Osteoblast (primary cell): ENCODE results near the gene SLAIN2. TPM values are rescaled to one million over a fixed set of nuclear protein-coding genes. Genes with fewer than 3 reads are reported as not detected.

ENCODE experiments used
- DNase-seq: peaks from one replicate; pipeline ENCODE4 v3.0.0; 2011; ENCODE audit warnings: low spot score, mixed read lengths; ENCODE audit not compliant: insufficient read length; ENCODE audit errors: missing footprints
- H2AFZ ChIP-seq: 2 replicates; pipeline ENCODE4 v1.6.0; 2011; ENCODE audit warnings: mild to moderate bottlenecking, low read length
- H3K27ac ChIP-seq: 2 replicates; pipeline ENCODE4 v1.5.1; 2011; ENCODE audit warnings: mild to moderate bottlenecking, low read depth, low read length, moderate library complexity
- H3K27me3 ChIP-seq: 2 replicates; pipeline ENCODE4 v1.6.0; 2012; ENCODE audit warnings: mild to moderate bottlenecking, control low read depth, inconsistent platforms, low read length, moderate library complexity; ENCODE audit not compliant: insufficient read depth
- H3K36me3 ChIP-seq: 2 replicates; pipeline ENCODE4 v1.5.1; 2011; ENCODE audit warnings: mild to moderate bottlenecking, low read length, control low read depth, moderate library complexity; ENCODE audit not compliant: insufficient read depth
- H3K4me1 ChIP-seq: 2 replicates; pipeline ENCODE4 v1.5.1; 2011; ENCODE audit warnings: mild to moderate bottlenecking, low read length, control low read depth, moderate library complexity; ENCODE audit not compliant: insufficient read depth
- H3K4me2 ChIP-seq: 2 replicates; pipeline ENCODE4 v1.6.0; 2011; ENCODE audit warnings: mild to moderate bottlenecking, low read length; ENCODE audit not compliant: insufficient read depth
- H3K4me3 ChIP-seq: fragments of 200-600 bp; sonication (generic); 3 replicates; pipeline ENCODE4 v1.5.1; 2012; ENCODE audit warnings: mild to moderate bottlenecking, low read length, inconsistent platforms; ENCODE audit not compliant: insufficient read depth
- H3K79me2 ChIP-seq: 2 replicates; pipeline ENCODE4 v1.6.0; 2012; ENCODE audit warnings: mild to moderate bottlenecking, low read length, control low read depth, inconsistent platforms; ENCODE audit not compliant: insufficient read depth
- H3K9me3 ChIP-seq: 2 replicates; pipeline ENCODE4 v1.5.1; 2011; ENCODE audit warnings: low read depth, low read length, control low read depth
- H4K20me1 ChIP-seq: 2 replicates; pipeline ENCODE4 v1.6.0; 2012; ENCODE audit warnings: mild to moderate bottlenecking, low read length, control low read depth; ENCODE audit not compliant: insufficient read depth
- total RNA-seq: library from RNA; depleted of rRNA; stranded (reverse); fragments of >200 nt; gene quantifications from 2 replicates; pipeline ENCODE4 v1.2.3, GENCODE V29; 2012
- TF ChIP-seq, protein P1 (sequence below): IDR thresholded peaks from 2 replicates; pipeline ENCODE4 v1.5.1; 2011; ENCODE audit warnings: mild to moderate bottlenecking, low read depth, low read length, moderate library complexity; ENCODE audit errors: extremely low read depth

Gene SLAIN2
- total RNA-seq, 1 donor, result 64.1 TPM

- H2AFZ ChIP-seq, result no peak overlapping the region
- peaks cover 7% of the 10 kb centered on the region for H4K20me1 ChIP-seq
- no peaks in the 10 kb centered on the region for H3K36me3 ChIP-seq
- no peak overlapping the region for H3K27ac ChIP-seq
- no peak overlapping the region for H3K4me2 ChIP-seq
- H3K79me2 ChIP-seq, result peaks cover 23% of the 10 kb centered on the region
- no peaks in the 10 kb centered on the region for H3K27me3 ChIP-seq
- TF ChIP-seq, protein P1, sequence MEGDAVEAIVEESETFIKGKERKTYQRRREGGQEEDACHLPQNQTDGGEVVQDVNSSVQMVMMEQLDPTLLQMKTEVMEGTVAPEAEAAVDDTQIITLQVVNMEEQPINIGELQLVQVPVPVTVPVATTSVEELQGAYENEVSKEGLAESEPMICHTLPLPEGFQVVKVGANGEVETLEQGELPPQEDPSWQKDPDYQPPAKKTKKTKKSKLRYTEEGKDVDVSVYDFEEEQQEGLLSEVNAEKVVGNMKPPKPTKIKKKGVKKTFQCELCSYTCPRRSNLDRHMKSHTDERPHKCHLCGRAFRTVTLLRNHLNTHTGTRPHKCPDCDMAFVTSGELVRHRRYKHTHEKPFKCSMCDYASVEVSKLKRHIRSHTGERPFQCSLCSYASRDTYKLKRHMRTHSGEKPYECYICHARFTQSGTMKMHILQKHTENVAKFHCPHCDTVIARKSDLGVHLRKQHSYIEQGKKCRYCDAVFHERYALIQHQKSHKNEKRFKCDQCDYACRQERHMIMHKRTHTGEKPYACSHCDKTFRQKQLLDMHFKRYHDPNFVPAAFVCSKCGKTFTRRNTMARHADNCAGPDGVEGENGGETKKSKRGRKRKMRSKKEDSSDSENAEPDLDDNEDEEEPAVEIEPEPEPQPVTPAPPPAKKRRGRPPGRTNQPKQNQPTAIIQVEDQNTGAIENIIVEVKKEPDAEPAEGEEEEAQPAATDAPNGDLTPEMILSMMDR, result no peak
- H3K4me3 ChIP-seq, result no peak overlapping the region
- no peak for DNase-seq
- H3K4me1 ChIP-seq, result peaks cover 10% of the 10 kb centered on the region
- no peaks in the 10 kb centered on the region for H3K9me3 ChIP-seq
Observed at GRCh38 chr4:48337731-48338130, 3.6 kb upstream of the SLAIN2 start.

DNA sequence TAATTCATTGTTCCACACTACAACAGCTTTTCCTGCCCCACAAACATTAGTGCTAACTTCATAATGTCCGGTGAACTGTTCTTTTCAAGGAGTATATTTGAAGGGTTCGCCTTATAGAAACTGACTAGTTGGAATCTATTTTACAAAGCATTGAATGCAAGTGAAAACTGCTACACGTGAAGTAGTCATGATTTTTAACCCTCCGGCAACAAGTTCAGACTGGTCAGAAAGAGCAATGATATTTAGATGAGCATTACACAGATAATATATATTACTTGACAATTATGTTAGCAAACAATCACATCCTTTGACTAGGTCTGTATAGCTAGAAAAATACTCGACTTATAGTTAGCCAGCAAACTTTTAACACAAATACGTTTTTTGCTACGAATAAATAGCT is 1.7 kb upstream of the SLAIN2 start:
- H2AFZ ChIP-seq, result no peak overlapping the region
- H3K27me3 ChIP-seq, result no peaks in the 10 kb centered on the region
- TF ChIP-seq, protein P1, result no peak
- no peak for DNase-seq
- peaks cover 42% of the 10 kb centered on the region for H3K79me2 ChIP-seq
- H3K9me3 ChIP-seq, result no peaks in the 10 kb centered on the region
- H3K4me2 ChIP-seq, result peak overlapping the region; percentile 97
- H3K36me3 ChIP-seq, result no peaks in the 10 kb centered on the region
- peaks cover 24% of the 10 kb centered on the region for H4K20me1 ChIP-seq
- peak overlapping the region; percentile 95 for H3K27ac ChIP-seq
- H3K4me3 ChIP-seq, result no peak overlapping the region
- H3K4me1 ChIP-seq, result peaks cover 26% of the 10 kb centered on the region

DNA sequence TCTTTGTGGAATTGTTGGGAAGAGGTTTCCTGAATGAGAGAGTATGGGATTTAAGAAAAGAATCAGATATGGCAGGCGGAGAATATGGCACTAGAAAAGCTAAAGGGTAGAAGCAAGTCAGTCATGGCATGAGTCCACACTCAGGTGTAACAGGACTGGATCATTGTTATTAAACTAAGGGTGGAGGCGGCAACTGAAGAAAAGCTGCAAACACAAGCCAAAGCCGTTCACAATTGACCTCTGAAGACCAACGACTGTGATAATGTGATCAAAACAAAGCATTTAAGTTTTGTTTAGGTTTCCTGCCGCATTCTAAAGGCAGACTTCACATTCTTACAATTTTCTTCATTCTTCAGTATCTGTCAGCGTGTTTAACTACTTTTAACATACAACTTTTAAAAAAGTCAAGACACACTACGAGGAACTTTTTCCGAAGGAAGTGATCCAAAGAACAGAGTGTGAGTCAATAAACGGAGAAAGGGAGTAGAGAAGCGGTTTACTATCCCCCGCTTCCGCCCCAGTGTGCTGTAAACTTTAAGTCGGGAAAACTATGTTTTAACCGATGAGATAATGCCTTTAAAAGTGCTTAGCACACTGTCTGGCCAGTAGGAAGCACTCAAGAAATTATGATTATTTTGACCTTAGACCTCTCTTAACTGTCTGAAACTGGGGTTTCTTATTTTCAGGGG is 909 bp upstream of the SLAIN2 start:
- Histone ChIP-seq H2AFZ (peak overlapping the region; percentile 84), H3K4me1 (peaks cover 31% of the 10 kb centered on the region), H3K27me3 (no peaks in the 10 kb centered on the region), H3K36me3 (no peaks in the 10 kb centered on the region), H3K79me2 (peaks cover 49% of the 10 kb centered on the region), H4K20me1 (peaks cover 31% of the 10 kb centered on the region), H3K4me2 (peak overlapping the region; percentile 97), H3K9me3 (no peaks in the 10 kb centered on the region), H3K4me3 (peak overlapping the region; percentile 75), H3K27ac (peak overlapping the region; percentile 95)
- DNase-seq, result peak; percentile 85
- TF ChIP-seq, protein P1, result no peak

- Histone ChIP-seq H3K4me2 (peak overlapping the region; percentile 97), H3K9me3 (no peaks in the 10 kb centered on the region), H3K4me1 (peaks cover 42% of the 10 kb centered on the region), H3K4me3 (peak overlapping the region; percentile 95), H3K36me3 (no peaks in the 10 kb centered on the region), H3K79me2 (peaks cover 65% of the 10 kb centered on the region), H3K27ac (peak overlapping the region; percentile 88), H3K27me3 (no peaks in the 10 kb centered on the region), H4K20me1 (peaks cover 45% of the 10 kb centered on the region), H2AFZ (peak overlapping the region; percentile 69)
- DNase-seq, result peak; percentile 82
- TF ChIP-seq, protein P1, result no peak
Observed at GRCh38 chr4:48341776-48342605, 662 bp downstream of the SLAIN2 start.
